HG03460 (cell line): Measurements from ENCODE around the gene ERFL.
"Not testable (repeated sequence)": the region's sequence is repeated elsewhere in the genome, so short reads cannot be mapped to it uniquely, and the experiment has no call there.

ENCODE experiments used
- ATAC-seq: cut with Tn5 transposase; IDR thresholded peaks from one replicate; pipeline ENCODE4 v1.9.1; 2021; ENCODE audit not compliant: unreplicated experiment

ERFL gene

DNA sequence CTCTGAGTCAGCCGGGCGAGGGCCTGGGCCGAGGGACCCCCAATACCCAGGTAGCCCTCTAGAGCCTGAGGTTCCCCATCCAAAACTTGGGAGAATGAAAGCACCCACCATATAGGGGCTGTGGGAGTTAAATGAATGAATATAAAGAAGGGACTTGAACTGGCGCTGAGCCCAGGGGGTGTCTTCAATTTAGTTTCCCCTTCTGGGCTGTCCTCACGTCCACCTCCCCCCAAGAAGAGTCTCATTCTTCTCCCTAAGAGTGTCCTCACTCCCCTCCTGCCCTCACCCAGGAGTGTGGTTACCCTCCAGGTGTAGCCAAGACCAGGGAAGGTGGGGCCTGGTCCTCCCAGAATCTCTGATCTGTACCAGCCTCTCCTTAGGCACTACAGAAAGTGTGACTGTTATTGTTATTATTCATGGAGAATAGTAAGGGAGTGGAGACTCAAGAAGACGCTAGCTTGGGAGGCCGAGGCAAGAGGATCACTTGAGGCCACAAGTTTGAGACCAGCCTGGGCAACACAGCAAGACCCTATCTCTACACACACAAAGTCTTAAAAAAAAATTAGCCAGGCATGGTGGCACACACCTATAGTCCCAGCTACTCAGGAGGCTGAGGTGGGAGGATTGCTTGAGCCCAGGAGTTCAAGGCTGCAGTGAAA lies 48.5 kb downstream of the ERFL start:
- ATAC-seq = no peak

- ATAC-seq = no peak
Observed at GRCh38 chr19:41879080-41879479, 49.2 kb downstream of the ERFL start.

DNA sequence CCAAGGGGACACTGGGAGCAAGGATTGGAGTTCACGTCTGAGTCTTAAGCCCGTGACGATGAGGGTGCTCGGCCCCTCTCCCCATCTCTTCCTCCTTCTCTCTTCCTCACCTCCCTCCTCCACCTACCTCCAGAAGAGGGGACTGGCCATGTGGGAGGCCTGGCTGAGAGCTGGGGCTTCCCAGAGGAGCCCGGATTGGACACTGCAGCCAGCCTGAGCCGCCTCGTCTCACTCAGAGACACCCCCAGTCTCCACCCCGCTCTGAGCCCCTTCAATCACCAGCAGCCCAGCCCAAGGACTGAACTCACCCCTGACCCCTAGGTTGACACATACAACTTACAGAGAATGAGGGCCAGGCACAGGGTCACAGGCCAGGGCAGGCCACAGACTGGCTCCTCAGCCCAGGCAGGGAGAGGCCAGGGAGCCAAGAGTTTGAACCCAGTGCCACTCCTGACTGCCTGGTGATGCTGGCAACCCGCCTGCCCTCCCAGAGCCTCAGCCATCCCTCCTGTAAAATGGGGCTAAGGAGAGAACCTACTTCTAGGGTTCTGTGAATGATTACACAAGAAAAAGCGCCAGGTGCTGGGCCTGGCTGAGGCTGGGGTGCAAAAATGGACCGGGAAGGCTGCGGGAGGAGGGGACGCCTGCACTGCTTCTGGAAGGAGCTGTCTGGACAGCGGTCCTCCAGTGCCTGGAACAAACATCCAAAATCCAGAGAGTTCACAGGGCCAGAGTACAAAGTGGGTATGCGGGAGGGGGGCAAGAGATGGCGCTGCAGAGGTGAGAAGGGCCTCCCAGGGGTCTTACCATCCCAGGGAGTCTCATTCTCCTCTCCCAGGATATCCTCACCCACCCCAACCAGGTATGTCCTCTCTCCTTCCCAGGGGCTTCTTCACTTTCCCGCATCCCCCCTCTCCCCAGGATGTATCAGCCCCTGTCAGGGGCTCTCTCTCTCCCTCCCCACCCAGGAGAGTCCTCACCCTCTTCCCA lies 50.0 kb downstream of the ERFL start:
- ATAC-seq = no peak

GRCh38 chr19:41876847-41877832 lies 51.1 kb downstream of the ERFL start, which contains the start of gene CD79A:
CD79A (plus strand) TSS chr19:41877279; CDS start chr19:41877305, 26 bp downstream.
- peak; percentile 67 for ATAC-seq

- not testable (repeated sequence) for ATAC-seq
Observed at GRCh38 chr19:41875973-41876372, 52.3 kb downstream of the ERFL start.

- ATAC-seq = no peak
Observed at GRCh38 chr19:41872775-41873647, 55.2 kb downstream of the ERFL start.

- no peak for ATAC-seq
Observed at GRCh38 chr19:41872384-41872774, 55.9 kb downstream of the ERFL start.

DNA sequence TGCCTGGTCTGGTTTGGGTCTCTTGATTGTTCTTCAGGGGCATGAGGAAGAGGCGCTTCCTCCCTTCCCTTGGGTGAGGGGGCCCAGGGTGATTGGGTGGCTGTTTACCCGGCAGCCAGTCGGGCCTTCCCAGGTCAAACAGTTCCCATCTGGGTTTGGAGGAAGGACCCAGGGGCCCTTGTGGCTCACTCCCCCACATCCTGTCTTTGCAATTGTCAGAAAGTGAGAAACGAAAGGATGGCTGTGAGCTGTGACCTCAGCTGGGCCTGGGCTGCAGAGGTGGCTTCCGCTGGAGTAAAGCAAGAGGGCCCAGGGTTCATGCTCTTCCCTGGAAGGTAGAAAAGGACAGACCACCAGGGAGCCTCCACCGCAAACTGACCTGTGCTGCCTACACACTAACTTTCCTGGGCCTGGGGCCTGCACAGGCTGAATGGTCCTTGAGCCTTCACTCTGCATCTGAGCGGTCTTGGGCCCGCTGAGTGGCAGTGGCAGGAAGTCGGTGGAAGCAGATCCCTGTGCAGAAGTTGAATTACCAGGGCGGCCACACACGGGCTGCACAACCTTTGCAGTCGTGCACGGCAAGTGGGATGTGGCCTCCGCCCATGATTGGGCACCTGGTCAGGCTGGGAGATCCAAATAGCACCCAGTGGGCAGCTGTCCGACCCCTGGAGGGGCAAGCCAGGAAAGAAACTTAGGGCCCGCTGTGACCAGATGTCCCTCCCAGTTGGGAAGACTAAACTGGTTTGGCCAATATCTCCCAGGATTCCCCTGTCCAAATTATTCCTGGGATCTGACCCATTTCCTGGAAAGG lies 56.5 kb downstream of the ERFL start:
- ATAC-seq = peak; percentile 58

- ATAC-seq = no peak
Observed at GRCh38 chr19:41870401-41870873, 57.8 kb downstream of the ERFL start.

GRCh38 chr19:41869374-41869955 lies 58.8 kb downstream of the ERFL start:
- ATAC-seq = no peak

GRCh38 chr19:41868989-41869300 lies 59.3 kb downstream of the ERFL start:
- no peak for ATAC-seq

- ATAC-seq = no peak
Observed at GRCh38 chr19:41868120-41868988, 59.9 kb downstream of the ERFL start.

GRCh38 chr19:41866284-41866683 lies 62.0 kb downstream of the ERFL start:
- no peak for ATAC-seq

DNA sequence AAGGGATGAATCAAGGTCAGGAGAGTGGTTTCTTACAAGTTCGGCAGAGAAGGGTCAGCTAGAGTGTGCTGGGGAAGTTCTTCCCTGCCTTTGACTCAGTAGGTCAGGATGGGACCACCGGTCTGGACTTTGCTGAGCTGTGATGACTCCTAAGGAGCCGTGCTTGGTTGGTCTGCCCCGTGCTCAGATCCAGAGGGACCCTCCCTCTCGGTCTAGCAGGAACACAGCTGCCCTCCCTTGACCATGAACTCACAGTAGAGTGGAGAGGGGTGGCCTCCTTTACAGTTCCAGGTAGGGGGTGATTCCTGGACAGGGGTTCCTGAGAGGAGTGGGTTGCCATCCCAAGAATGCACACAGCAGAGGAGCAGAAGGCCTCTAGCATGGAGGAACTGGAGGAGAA lies 63.9 kb downstream of the ERFL start:
- no peak for ATAC-seq

DNA sequence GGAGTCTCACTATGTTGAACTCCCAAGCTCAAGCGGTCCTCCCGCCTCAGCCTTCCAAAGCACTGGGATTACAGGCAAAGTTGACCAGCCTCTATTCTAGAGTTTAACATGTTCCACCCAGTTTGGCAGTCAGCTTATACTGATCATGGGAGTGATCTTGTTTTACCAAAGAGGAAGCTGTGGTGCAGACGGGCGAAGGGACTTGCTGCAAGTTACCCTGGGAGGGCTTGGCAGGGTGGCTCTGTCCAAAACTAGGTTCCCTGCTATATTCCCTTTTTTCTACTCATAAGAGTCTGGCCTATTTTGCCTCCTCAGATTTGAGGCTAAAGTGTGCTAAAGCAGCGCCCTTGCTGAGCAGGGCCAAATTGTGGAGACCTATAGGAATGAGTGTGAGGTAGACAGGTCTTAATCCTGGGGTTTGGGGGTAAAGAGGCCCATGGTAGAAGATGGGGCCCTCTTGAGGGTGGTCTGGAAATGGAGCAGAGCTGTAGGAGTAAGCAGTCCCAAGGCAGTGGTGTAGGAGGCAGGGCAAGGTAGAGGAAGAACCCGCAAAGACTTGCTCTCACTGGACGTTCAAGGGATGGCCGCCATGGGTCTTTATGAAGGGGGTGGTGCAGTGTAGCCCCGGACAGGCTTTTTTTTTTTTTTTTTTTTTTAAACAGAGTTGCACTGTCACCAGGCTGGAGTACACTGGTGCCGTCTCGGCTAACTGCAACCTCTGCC lies 64.9 kb downstream of the ERFL start:
- no peak for ATAC-seq

- no peak for ATAC-seq
Observed at GRCh38 chr19:41862445-41862986, 65.7 kb downstream of the ERFL start.

- ATAC-seq = no peak
Observed at GRCh38 chr19:41861846-41862245, 66.4 kb downstream of the ERFL start.
